GM12892 (cell line): ENCODE measurements around the gene MEGF11.

ENCODE experiments used
- POLR2A ChIP-seq: IDR thresholded peaks from 2 replicates; pipeline ENCODE4 v1.6.1; 2011; ENCODE audit warnings: low read depth, low read length, control low read depth
- POLR2AphosphoS5 ChIP-seq: IDR thresholded peaks from 2 replicates; pipeline ENCODE4 v1.6.1; 2011; ENCODE audit warnings: low read depth, low read length, control low read depth

- TF ChIP-seq POLR2A (no peak), POLR2AphosphoS5 (no peak)
These were observed 23.0 kb upstream of the MEGF11 start for GRCh38 chr15:66276546-66276945.
